Thymus (tissue), 11 donors: Measurements from ENCODE around the gene MAOA. TPM values are rescaled to one million over a fixed set of nuclear protein-coding genes. Genes with fewer than 3 reads are reported as not detected.

Experiments used
- DNase-seq, 9 donors: peaks; one replicate each; pipeline ENCODE4 v3.0.0-alpha.2; 2013; ENCODE audit warnings: low spot score in 9 of 9, low read depth in 6 of 9, missing footprints in 1 of 9
- H3K27ac ChIP-seq, 2 donors: one replicate each; pipeline ENCODE4 v1.5.1; 2013; ENCODE audit warnings: control low read depth in 1 of 2, low read depth in 1 of 2, low read length in 1 of 2, mild to moderate bottlenecking in 1 of 2, moderate library complexity in 1 of 2
- H3K27me3 ChIP-seq, 2 donors: one replicate each; pipeline ENCODE4 v1.5.1; 2013; ENCODE audit warnings: low read length in 1 of 2; ENCODE audit not compliant: control insufficient read depth in 2 of 2, insufficient read depth in 1 of 2
- H3K36me3 ChIP-seq, 2 donors: one replicate each; pipeline ENCODE4 v1.5.1; 2013; ENCODE audit warnings: low read length in 1 of 2, mild to moderate bottlenecking in 1 of 2, moderate library complexity in 1 of 2; ENCODE audit not compliant: control insufficient read depth in 2 of 2, insufficient read depth in 2 of 2
- H3K4me1 ChIP-seq, 2 donors: one replicate each; pipeline ENCODE4 v1.5.1; 2013; ENCODE audit warnings: low read length in 2 of 2; ENCODE audit not compliant: control insufficient read depth in 2 of 2, insufficient read depth in 2 of 2
- H3K4me3 ChIP-seq, 2 donors: one replicate each; pipeline ENCODE4 v1.5.1; 2013; ENCODE audit warnings: low read length in 2 of 2, control low read depth in 1 of 2, mild to moderate bottlenecking in 1 of 2
- H3K9me3 ChIP-seq, 2 donors: one replicate each; pipeline ENCODE4 v1.5.1; 2013; ENCODE audit warnings: low read length in 1 of 2, mild to moderate bottlenecking in 1 of 2; ENCODE audit not compliant: control insufficient read depth in 2 of 2, insufficient read depth in 1 of 2
- WGBS: extraction: QIAGEN DNeasy Blood & Tissue Kit; methylation state at CpG from one replicate; pipeline ENCODE4 v1.1.7; 2013; 5-methylcytosine and 5-hydroxymethylcytosine counted together
- polyA plus RNA-seq: library from polyadenylated mRNA; stranded (reverse); fragments of 200-250 nt; gene quantifications from one replicate; pipeline ENCODE4 v1.2.3, GENCODE V29; 2013
- total RNA-seq: library from RNA; stranded (reverse); fragments of 120-200 nt; gene quantifications from one replicate; pipeline ENCODE4 v1.2.4, GENCODE V29; 2013
- donor health status: healthy.

Gene MAOA
- total and polyA plus RNA-seq, 2 donors = 0.99 to 51.3 TPM

DNA sequence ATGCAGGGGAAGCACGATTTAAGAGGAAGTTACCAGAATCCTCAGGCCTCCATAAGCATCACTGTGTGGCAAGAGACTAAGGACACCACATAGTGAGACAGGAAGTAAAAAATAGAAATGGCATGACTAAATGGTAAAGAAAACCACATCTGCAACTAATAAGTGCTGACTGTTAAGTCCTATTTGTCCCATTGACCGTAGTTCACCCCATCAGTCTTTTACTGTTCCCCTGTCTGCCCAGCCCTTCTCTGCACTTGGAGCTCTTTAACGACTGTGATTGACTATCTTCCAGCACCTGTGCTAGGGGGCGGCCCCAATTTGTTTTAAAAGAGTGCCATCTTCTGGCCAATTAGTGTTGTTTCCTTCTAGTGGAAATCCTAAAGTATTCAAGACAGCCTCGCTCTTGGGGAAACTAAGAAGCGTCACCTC lies 94.2 kb downstream of the MAOA start:
- Histone ChIP-seq H3K4me3 (no peak overlapping the region), H3K4me1 (no peaks in the 10 kb centered on the region), H3K27me3 (no peaks in the 10 kb centered on the region), H3K27ac (no peak overlapping the region), H3K9me3 (no peaks in the 10 kb centered on the region), H3K36me3 (no peaks in the 10 kb centered on the region)
- peak in 8 of 9 donors; percentile 12 to 75 (median 32) for DNase-seq
- whole genome bisulfite sequencing = 12% methylated on average over 6 of the region's 6 CpGs

DNA sequence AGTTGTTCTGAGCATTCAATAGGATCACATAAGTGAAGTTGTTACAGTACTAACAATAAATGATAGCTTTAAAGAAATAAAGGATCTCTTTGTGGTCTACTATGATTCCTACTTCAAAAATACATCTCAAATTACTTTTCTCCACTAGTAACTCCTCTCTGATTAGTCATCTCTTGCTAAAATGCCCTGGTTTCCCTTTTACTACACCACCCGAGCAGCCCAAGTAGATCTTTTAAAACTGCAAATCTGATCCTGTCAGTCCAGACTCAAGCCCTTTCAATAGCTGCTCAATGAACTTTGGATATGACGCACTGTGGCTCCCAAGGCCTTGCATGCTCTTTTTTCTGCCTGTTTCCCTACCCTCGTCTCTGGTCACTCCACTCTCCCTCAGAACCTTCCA lies 97.5 kb downstream of the MAOA start:
- Histone ChIP-seq H3K9me3 (no peaks in the 10 kb centered on the region), H3K27ac (no peak overlapping the region), H3K36me3 (no peaks in the 10 kb centered on the region), H3K4me3 (no peak overlapping the region), H3K4me1 (no peaks in the 10 kb centered on the region), H3K27me3 (no peaks in the 10 kb centered on the region)
- no peak for DNase-seq
- 93% methylated on average over 3 of the region's 3 CpGs for WGBS

DNA sequence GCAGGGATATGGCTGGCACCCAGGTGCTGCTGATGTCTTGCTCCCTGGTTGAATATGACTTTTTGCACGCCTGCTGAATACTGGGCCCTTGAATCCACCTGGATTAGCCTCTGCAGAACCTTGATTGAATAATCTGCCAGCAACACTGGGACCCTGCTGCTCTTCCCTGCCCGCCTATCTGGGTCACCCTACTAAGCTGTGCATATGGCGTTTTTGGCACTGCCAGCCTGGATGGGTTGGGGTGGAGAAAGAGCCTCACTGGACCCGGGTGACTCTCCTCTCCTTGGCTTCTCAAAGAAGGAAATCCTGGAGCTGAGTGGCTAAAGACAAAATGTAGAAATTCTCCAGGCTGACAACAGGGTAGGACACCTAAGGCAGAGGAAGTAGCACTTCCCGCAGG lies 100.0 kb downstream of the MAOA start:
- no peak overlapping the region for H3K27ac ChIP-seq
- H3K9me3 ChIP-seq = no peaks in the 10 kb centered on the region
- DNase-seq = no peak
- no peaks in the 10 kb centered on the region for H3K36me3 ChIP-seq
- H3K27me3 ChIP-seq = no peaks in the 10 kb centered on the region
- no peaks in the 10 kb centered on the region for H3K4me1 ChIP-seq
- H3K4me3 ChIP-seq = no peak overlapping the region
- 98% methylated on average over 5 of the region's 5 CpGs for WGBS

DNA sequence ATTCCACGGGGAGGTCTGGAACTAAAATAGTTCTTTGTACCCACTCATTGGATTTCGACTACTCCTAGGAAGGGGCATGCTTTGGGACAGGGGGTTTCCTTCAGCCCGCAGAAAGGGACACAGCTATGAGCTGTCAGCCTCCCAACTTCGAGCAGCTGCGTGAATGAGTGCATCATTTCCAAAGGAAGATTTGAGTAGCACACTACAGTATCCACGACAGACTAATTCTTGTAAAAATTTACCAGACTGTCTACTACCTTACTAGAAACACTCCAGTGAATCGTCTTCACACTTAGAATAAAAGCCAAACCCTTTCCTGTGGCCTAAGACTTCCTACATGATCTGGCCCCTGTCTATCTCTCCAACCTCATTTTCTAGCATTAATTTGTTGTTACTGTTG lies 101.9 kb downstream of the MAOA start:
- no peak overlapping the region for H3K4me3 ChIP-seq
- H3K36me3 ChIP-seq = no peaks in the 10 kb centered on the region
- H3K27me3 ChIP-seq = no peaks in the 10 kb centered on the region
- no peak for DNase-seq
- WGBS = 96% methylated on average over 7 of the region's 7 CpGs
- H3K27ac ChIP-seq = no peak overlapping the region
- H3K9me3 ChIP-seq = no peaks in the 10 kb centered on the region
- H3K4me1 ChIP-seq = no peaks in the 10 kb centered on the region

DNA sequence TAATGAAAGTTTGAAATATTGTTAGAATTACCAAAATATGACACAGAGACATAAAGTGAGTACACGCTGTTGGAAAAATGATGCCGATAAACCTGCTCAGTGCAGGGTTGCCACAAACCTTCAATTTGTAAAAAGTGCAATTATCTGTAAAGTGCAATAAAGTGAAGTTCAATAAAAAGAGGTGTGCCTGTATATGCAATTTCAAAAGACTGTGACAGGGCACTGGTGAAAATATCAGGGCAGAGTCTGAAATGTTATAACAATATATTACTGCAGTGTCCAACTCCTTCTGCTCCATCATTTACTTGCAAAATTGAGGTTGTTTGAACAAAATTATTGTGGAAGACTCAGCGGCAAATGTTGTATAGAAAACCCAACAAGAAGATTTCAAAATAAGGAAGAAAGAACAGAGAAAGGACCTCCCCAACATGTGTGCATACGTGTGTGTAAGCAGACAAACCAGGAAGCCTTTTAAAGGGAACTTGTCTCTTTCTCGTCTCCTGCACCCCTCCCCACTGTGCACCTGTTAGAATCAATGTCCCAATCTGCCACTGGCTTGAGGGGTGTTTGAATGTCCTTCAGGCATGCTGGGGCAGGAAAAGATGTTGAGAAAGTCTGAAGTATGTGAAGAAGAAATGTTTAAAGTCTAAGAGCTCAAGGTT lies 130.0 kb downstream of the MAOA start:
- Histone ChIP-seq H3K36me3 (no peaks in the 10 kb centered on the region), H3K9me3 (no peaks in the 10 kb centered on the region), H3K27ac (no peak overlapping the region), H3K27me3 (no peaks in the 10 kb centered on the region), H3K4me1 (no peaks in the 10 kb centered on the region), H3K4me3 (no peak overlapping the region)
- no peak for DNase-seq
- 87% methylated on average over 5 of the region's 5 CpGs for WGBS

Other genes with a start within 250 kb of the MAOA start
- gene MAOB, start 226.2 kb downstream of the MAOA start, total RNA-seq = 0.85 TPM
- gene MAOB, start 226.2 kb downstream of the MAOA start, polyA plus RNA-seq = 5.0 TPM